Measurements from ENCODE around the gene AMHR2. TPM values are rescaled to one million over a fixed set of nuclear protein-coding genes. Genes with fewer than 3 reads are reported as not detected.
A peak's percentile ranks its signal among the peaks of the same experiment; 100 is the strongest.

Gene AMHR2
- polyA plus RNA-seq, 1 experiment: not detected

DNA sequence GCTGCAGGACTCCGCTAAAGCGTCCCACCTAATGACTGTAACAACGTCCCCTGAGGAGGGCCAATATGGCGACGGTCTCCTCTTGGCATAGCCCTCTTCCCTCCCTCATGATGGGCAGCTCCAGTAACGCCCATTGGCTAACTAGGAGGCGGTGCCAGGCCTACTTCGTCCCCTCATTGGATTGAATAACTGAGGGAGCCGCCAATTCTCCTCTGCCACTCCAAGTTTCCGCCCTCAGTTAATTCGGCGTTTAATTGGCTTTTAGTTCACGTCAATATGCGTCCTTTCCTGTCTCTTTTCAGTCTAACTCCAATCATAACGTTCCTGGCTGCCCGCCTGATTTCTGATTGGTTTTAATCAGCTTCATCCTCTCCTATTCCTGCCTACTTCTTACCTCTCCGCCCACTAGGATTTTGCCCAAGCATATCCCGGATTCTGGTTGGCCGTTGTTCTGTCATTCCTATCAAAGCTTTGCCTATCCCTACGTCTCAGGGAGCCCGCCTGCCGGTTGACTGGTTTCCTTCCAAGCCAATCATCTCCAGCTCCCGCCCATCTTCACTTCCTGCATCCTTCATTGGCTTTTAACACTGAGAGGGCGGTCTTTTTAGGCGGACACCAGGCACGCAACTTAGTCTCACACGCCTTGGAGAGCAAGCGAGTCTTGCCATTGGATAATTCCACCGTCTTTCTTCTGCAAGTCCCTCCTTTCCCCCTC, 44.1 kb upstream of the AMHR2 start:
- H3K36me3 ChIP-seq (ENCODE audit: control insufficient read depth, insufficient read depth, low read length): peaks cover 9% of the 10 kb centered on the region
- TF ChIP-seq, protein P1, sequence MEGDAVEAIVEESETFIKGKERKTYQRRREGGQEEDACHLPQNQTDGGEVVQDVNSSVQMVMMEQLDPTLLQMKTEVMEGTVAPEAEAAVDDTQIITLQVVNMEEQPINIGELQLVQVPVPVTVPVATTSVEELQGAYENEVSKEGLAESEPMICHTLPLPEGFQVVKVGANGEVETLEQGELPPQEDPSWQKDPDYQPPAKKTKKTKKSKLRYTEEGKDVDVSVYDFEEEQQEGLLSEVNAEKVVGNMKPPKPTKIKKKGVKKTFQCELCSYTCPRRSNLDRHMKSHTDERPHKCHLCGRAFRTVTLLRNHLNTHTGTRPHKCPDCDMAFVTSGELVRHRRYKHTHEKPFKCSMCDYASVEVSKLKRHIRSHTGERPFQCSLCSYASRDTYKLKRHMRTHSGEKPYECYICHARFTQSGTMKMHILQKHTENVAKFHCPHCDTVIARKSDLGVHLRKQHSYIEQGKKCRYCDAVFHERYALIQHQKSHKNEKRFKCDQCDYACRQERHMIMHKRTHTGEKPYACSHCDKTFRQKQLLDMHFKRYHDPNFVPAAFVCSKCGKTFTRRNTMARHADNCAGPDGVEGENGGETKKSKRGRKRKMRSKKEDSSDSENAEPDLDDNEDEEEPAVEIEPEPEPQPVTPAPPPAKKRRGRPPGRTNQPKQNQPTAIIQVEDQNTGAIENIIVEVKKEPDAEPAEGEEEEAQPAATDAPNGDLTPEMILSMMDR (IDR thresholded peaks at IDR 0.05; ENCODE audit: insufficient read depth, low read depth, low read length): no peak
- H3K27me3 ChIP-seq (ENCODE audit: control insufficient read depth, insufficient read depth, low read length): no peaks in the 10 kb centered on the region

DNA sequence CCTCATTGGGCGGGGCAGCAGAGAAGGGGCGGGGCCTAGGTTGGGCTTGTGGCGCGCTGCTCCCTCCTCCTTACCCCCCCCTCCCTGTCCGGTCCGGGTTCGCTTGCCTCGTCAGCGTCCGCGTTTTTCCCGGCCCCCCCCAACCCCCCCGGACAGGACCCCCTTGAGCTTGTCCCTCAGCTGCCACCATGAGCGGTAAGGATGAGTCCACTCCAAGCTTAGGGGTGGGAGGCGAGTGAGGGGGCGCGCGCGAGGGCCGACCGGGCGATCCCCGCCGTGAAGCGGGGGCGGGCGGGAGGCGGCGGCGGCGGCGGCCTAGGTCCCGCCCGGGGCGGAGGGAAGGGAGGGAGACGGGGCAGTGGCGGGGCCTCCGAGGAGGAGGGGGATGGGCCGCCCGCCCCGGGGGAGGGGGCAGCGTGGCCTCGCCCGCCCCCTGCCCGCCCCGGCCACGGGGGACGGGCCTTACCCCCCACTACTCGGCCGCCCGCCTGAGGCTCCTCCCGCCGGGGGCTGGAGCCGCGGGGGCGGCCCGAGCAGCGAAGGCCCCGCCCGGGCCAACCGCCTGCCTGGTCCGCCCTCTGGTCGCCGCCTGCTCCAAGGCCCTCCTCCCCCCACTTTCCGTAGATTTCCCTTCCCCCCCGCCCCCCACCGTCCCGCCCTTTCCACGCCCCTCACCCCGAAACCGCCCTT, 43.4 kb upstream of the AMHR2 start, which contains the start of gene SP1:
TSS of gene SP1 (plus strand) at position 73 of the 690 bp plus-strand sequence. CDS start at position 189, 116 bp downstream.
- no peak for DNase-seq (ENCODE audit: low read depth)
- TF ChIP-seq, protein P1 (IDR thresholded peaks at IDR 0.05; ENCODE audit: insufficient read depth, low read depth, low read length): no peak
- Histone ChIP-seq H3K36me3 (ENCODE audit: control insufficient read depth, insufficient read depth, low read length) (peaks cover 9% of the 10 kb centered on the region), H3K4me3 (ENCODE audit: low read depth, low read length) (peak within 1 kb of the TSS; percentile 59), H3K27me3 (ENCODE audit: control insufficient read depth, insufficient read depth, low read length) (no peaks in the 10 kb centered on the region)
- POLR2A ChIA-PET: interaction anchor here (0.5 to 1.1 kb wide), 3 partner anchors 35 to 166 kb away, joined by 3 to 8 read pairs (median 4); partner anchors contain the start of gene MAP3K12
- CTCF ChIA-PET: interaction anchor here (0.8 to 1.9 kb wide), 5 partner anchors 28 to 128 kb away, joined by 3 to 19 read pairs (median 3); no protein-coding TSS in a partner anchor

More for the DNA sequence above, 44.1 kb upstream of the AMHR2 start:
- DNase-seq (ENCODE audit: low read depth): peak; percentile 100
- H3K4me3 ChIP-seq (ENCODE audit: low read depth, low read length): peak overlapping the region; percentile 59
- POLR2A ChIA-PET: interaction anchor here (0.5 to 1.1 kb wide), 2 partner anchors 34 to 165 kb away, joined by 3 to 8 read pairs; no protein-coding TSS in a partner anchor
- CTCF ChIA-PET: interaction anchor here (0.6 to 1.6 kb wide), 6 partner anchors 27 to 129 kb away, joined by 3 to 7 read pairs (median 3); no protein-coding TSS in a partner anchor

DNA sequence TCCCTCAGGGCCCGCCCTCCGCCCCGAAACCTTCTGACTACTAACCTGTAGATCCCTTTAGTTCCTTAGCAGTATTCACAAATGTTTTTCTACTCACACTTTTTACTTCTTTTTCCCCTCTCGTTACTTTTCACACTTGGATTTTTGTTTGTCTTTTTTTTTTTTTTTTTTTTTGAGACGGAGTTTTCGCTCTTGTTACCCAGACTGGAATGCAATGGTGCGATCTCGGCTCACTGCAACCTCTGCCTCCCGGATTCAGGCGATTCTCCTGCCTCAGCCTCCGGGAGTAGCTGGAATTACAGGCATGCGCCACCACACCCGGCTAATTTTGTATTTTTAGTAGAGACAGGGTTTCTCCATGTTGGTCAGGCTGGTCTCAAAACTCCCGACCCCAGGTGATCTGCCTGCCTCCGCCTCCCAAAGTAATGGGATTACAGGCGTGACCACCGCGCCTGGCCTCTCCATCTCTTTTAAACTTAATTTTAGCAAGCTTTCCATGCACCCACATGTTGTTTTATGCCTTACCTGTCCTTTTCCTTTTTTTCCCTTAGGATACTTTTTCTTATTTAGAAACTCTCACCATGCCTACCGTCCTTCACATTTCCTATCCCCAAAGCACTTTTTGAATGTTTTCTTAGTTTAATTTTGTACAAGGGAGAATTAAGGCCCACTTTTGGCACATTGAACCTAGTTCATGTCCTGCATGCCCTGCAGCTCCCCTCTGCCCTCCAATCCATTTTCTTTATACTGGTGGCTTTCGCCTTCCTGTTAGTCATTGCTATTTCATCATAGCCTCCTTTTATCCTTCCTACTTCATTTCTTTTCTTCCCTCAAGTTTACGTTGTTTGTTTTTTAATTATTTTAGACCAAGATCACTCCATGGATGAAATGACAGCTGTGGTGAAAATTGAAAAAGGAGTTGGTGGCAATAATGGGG, 42.6 kb upstream of the AMHR2 start:
- no peaks in the 10 kb centered on the region for H3K27me3 ChIP-seq (ENCODE audit: control insufficient read depth, insufficient read depth, low read length)
- ChIA-PET CTCF (interaction anchor here (1.5 to 1.9 kb wide), 2 partner anchors 28 to 47 kb away, joined by 3 to 19 read pairs; no protein-coding TSS in a partner anchor), POLR2A (interaction anchor here (0.7 to 0.8 kb wide), 2 partner anchors 37 to 120 kb away, joined by 3 to 15 read pairs; partner anchors contain the start of gene TARBP2)
- peaks cover 9% of the 10 kb centered on the region for H3K36me3 ChIP-seq (ENCODE audit: control insufficient read depth, insufficient read depth, low read length)
- DNase-seq (ENCODE audit: low read depth): no peak
- TF ChIP-seq, protein P1 (IDR thresholded peaks at IDR 0.05; ENCODE audit: insufficient read depth, low read depth, low read length): no peak
- peak overlapping the region; percentile 45 for H3K4me3 ChIP-seq (ENCODE audit: low read depth, low read length)

DNA sequence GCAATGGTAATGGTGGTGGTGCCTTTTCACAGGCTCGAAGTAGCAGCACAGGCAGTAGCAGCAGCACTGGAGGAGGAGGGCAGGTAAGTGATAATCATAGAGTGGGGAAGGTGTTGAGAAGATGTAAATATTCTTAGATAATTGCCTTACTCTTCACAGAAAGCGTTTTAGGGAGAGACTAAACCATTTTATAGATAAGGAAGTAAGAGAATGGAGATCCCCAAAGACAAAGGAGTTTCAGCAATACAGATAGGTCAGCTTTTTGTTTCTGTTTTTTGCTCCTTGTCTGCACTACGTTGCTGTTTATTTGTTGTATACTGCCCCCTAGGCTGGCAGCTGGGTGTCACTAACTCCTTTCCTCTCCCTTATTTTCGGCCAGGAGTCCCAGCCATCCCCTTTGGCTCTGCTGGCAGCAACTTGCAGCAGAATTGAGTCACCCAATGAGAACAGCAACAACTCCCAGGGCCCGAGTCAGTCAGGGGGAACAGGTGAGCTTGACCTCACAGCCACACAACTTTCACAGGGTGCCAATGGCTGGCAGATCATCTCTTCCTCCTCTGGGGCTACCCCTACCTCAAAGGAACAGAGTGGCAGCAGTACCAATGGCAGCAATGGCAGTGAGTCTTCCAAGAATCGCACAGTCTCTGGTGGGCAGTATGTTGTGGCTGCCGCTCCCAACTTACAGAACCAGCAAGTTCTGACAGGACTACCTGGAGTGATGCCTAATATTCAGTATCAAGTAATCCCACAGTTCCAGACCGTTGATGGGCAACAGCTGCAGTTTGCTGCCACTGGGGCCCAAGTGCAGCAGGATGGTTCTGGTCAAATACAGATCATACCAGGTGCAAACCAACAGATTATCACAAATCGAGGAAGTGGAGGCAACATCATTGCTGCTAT, 41.7 kb upstream of the AMHR2 start:
- CTCF ChIA-PET: interaction anchor here (0.7 to 1.9 kb wide), 4 partner anchors 29 to 58 kb away, joined by 3 to 19 read pairs (median 4); no protein-coding TSS in a partner anchor
- POLR2A ChIA-PET: no interaction called here
- Histone ChIP-seq H3K4me3 (ENCODE audit: low read depth, low read length) (peak overlapping the region; percentile 45), H3K36me3 (ENCODE audit: control insufficient read depth, insufficient read depth, low read length) (peaks cover 9% of the 10 kb centered on the region), H3K27me3 (ENCODE audit: control insufficient read depth, insufficient read depth, low read length) (no peaks in the 10 kb centered on the region)
- DNase-seq (ENCODE audit: low read depth): no peak
- TF ChIP-seq, protein P1 (IDR thresholded peaks at IDR 0.05; ENCODE audit: insufficient read depth, low read depth, low read length): peak; percentile 38
